ENCODE results near the gene ALDH7A1.
"Not testable (repeated sequence)": the region's sequence is repeated elsewhere in the genome, so short reads cannot be mapped to it uniquely, and the experiment has no call there.

Gene ALDH7A1

GRCh38 chr5:126594748-126595485 is at the start of gene ALDH7A1:
ALDH7A1 (minus strand) TSS chr5:126595219; CDS start chr5:126595198, 21 bp downstream.
- DNase-seq = peak; percentile 88 to 89

- DNase-seq = no peak
Observed at GRCh38 chr5:126641387-126641786, 46.4 kb upstream of the ALDH7A1 start.

GRCh38 chr5:126640866-126641265 is 45.8 kb upstream of the ALDH7A1 start:
- DNase-seq = no peak

- DNase-seq = no peak
Observed at GRCh38 chr5:126636956-126637355, 41.9 kb upstream of the ALDH7A1 start.

GRCh38 chr5:126635585-126635984 is 40.6 kb upstream of the ALDH7A1 start:
- DNase-seq = no peak

- no peak for DNase-seq
Observed at GRCh38 chr5:126633552-126633951, 38.5 kb upstream of the ALDH7A1 start.

- DNase-seq = no peak
Observed at GRCh38 chr5:126631920-126632319, 36.9 kb upstream of the ALDH7A1 start.

- DNase-seq = no peak
Observed at GRCh38 chr5:126628102-126628501, 33.1 kb upstream of the ALDH7A1 start.

- no peak for DNase-seq
Observed at GRCh38 chr5:126624534-126624933, 29.5 kb upstream of the ALDH7A1 start.

- no peak for DNase-seq
Observed at GRCh38 chr5:126619781-126620180, 24.8 kb upstream of the ALDH7A1 start.

GRCh38 chr5:126617603-126618002 is 22.6 kb upstream of the ALDH7A1 start:
- not testable (repeated sequence) for DNase-seq

- no peak for DNase-seq
Observed at GRCh38 chr5:126615286-126615685, 20.3 kb upstream of the ALDH7A1 start.

GRCh38 chr5:126613941-126614592 is 19.0 kb upstream of the ALDH7A1 start:
- DNase-seq = no peak

- DNase-seq = no peak
Observed at GRCh38 chr5:126610616-126611015, 15.6 kb upstream of the ALDH7A1 start.

- no peak for DNase-seq
Observed at GRCh38 chr5:126610160-126610559, 15.1 kb upstream of the ALDH7A1 start.

GRCh38 chr5:126605525-126605924 is 10.5 kb upstream of the ALDH7A1 start:
- no peak for DNase-seq

- DNase-seq = no peak
Observed at GRCh38 chr5:126603402-126603991, 8.5 kb upstream of the ALDH7A1 start.

- DNase-seq = peak; percentile 74 to 81
Observed at GRCh38 chr5:126600631-126601511, 5.9 kb upstream of the ALDH7A1 start, which contains the start of gene PHAX. PHAX (plus strand) TSS chr5:126600947; CDS start chr5:126600963, 16 bp downstream.

GRCh38 chr5:126599971-126600630 is 5.1 kb upstream of the ALDH7A1 start:
- not testable (repeated sequence) for DNase-seq

- no peak for DNase-seq
Observed at GRCh38 chr5:126599499-126599898, 4.5 kb upstream of the ALDH7A1 start.

GRCh38 chr5:126597156-126597555 is 2.1 kb upstream of the ALDH7A1 start:
- DNase-seq = no peak

- no peak for DNase-seq
Observed at GRCh38 chr5:126595486-126596083, 566 bp upstream of the ALDH7A1 start.

All from hippocampal formation (tissue), 2 donors.